HCT116 (cell line): ENCODE results near the gene CBFA2T3. TPM values are rescaled to one million over a fixed set of nuclear protein-coding genes. Genes with fewer than 3 reads are reported as not detected.

ENCODE experiments used
- ATAC-seq: fragments of 200-7000 bp; cut with Tn5 transposase; 2 replicates; pipeline ENCODE4 v1.9.1; 2020; ENCODE audit warnings: mild to moderate bottlenecking, moderate library complexity
- BruUV-seq: library from RNA; stranded (reverse); fragments of 400-500 nt; replicated peaks from 2 replicates; lab custom pipeline; 2021; lab: Mats Ljungman, UMichigan
- CTCF ChIA-PET: fragments of 300-600 bp; sonication (Branson Sonifier 250); formaldehyde crosslinking; loops from one replicate; lab custom pipeline; 2021; ENCODE audit warnings: antibody characterized with exemption; lab: Charles Lee
- POLR2A ChIA-PET: fragments of 300-600, 350-600 bp; sonication (Branson Sonifier 250); formaldehyde crosslinking; loops from one replicate; lab custom pipeline; 2021; ENCODE audit warnings: antibody characterized with exemption; lab: Charles Lee
- RAD21 ChIA-PET, 2 experiments: fragments of 300-600 bp; sonication (Branson Sonifier 250); formaldehyde crosslinking; loops; one replicate each; lab custom pipeline; 2023; ENCODE audit warnings: low total read pairs in 2 of 2; ENCODE audit not compliant: uncharacterized antibody in 2 of 2, unreplicated experiment in 2 of 2, low non-redundant PET in 1 of 2; lab: Charles Lee
- DNase-seq: peaks from one replicate; pipeline ENCODE4 v3.0.0-alpha.2; 2010; ENCODE audit warnings: low read depth, low spot score
- H2AFZ ChIP-seq: fragments of 200-600 bp; shearing (Covaris generic), sonication (generic); 2 replicates; pipeline ENCODE4 v1.6.1; 2017; ENCODE audit warnings: low read depth, mixed run types, mixed read lengths, antibody characterized with exemption, low read length; ENCODE audit not compliant: poor library complexity, severe bottlenecking
- H3K27ac ChIP-seq: 2 replicates; pipeline ENCODE4 v1.5.1; 2012; ENCODE audit warnings: low read depth, low read length
- H3K27me3 ChIP-seq: fragments of 200-600 bp; sonication (generic); 2 replicates; pipeline ENCODE4 v1.6.1; 2016; ENCODE audit warnings: mixed run types, low read length, mixed read lengths; ENCODE audit not compliant: insufficient read depth
- H3K36me3 ChIP-seq, 2 experiments: fragments of 200-500 bp in 1 of 2; fragments of 200-600 bp in 1 of 2; sonication (Bioruptor generic) in 1 of 2; sonication (generic) in 1 of 2; 2 replicates each; pipeline versions ENCODE4 v1.5.1 to v1.6.1; 2014 to 2016; ENCODE audit warnings: low read length in 2 of 2, inconsistent platforms in 1 of 2, mixed read lengths in 1 of 2, mixed run types in 1 of 2; ENCODE audit not compliant: insufficient read depth in 2 of 2, control insufficient read depth in 1 of 2
- H3K4me1 ChIP-seq, 2 experiments: fragments of 200-600 bp in 1 of 2; sonication (generic) in 1 of 2; 2 replicates each; pipeline versions ENCODE4 v1.5.1 to v1.6.1; 2012 to 2017; ENCODE audit warnings: low read length in 2 of 2, inconsistent platforms in 1 of 2, mild to moderate bottlenecking in 1 of 2, mixed read lengths in 1 of 2, mixed run types in 1 of 2, moderate library complexity in 1 of 2; ENCODE audit not compliant: insufficient read depth in 2 of 2, control insufficient read depth in 1 of 2
- H3K4me2 ChIP-seq: fragments of 200-600 bp; sonication (generic); 2 replicates; pipeline ENCODE4 v1.6.1; 2017; ENCODE audit warnings: mixed run types, low read length, mixed read lengths
- H3K4me3 ChIP-seq, 2 experiments: fragments of 200-600 bp in 1 of 2; sonication (generic) in 1 of 2; replicated peaks in 1 of 2; 2 replicates each; pipeline ENCODE4 v1.5.1; 2011 to 2016; ENCODE audit warnings: low read length in 2 of 2, control low read depth in 1 of 2, low read depth in 1 of 2, mild to moderate bottlenecking in 1 of 2, mixed read lengths in 1 of 2, mixed run types in 1 of 2
- H3K79me2 ChIP-seq: fragments of 200-600 bp; sonication (generic); 2 replicates; pipeline ENCODE4 v1.6.1; 2017; ENCODE audit warnings: mild to moderate bottlenecking, mixed run types, low read length, moderate library complexity, mixed read lengths; ENCODE audit not compliant: insufficient read depth
- H3K9ac ChIP-seq: fragments of 200-600 bp; sonication (generic); 2 replicates; pipeline ENCODE4 v1.6.1; 2016; ENCODE audit warnings: low read length, mixed read lengths
- H3K9me2 ChIP-seq: fragments of 200-600 bp; sonication (generic), shearing (Covaris generic); 2 replicates; pipeline ENCODE4 v1.6.1; 2017; ENCODE audit warnings: mixed run types, mild to moderate bottlenecking, moderate library complexity; ENCODE audit not compliant: insufficient read depth
- H3K9me3 ChIP-seq, 2 experiments: fragments of 200-500 bp in 1 of 2; fragments of 200-600 bp in 1 of 2; sonication (Bioruptor generic) in 1 of 2; sonication (generic) in 1 of 2; 2 replicates each; pipeline ENCODE4 v1.6.1; 2014 to 2017; ENCODE audit warnings: low read length in 2 of 2, mixed read lengths in 2 of 2, inconsistent platforms in 1 of 2, low read depth in 1 of 2, mild to moderate bottlenecking in 1 of 2, mixed run types in 1 of 2, moderate library complexity in 1 of 2; ENCODE audit not compliant: control insufficient read depth in 1 of 2, insufficient read depth in 1 of 2
- H4K20me1 ChIP-seq: fragments of 200-600 bp; sonication (generic), shearing (Covaris generic); 2 replicates; pipeline ENCODE4 v1.6.1; 2017; ENCODE audit warnings: mixed run types, mild to moderate bottlenecking, moderate library complexity; ENCODE audit not compliant: insufficient read depth
- CTCF ChIP-seq, 3 experiments: fragments of 200-600 bp in 1 of 3; sonication (generic) in 1 of 3; IDR thresholded peaks in 2 of 3; conservative IDR thresholded peaks in 1 of 3; 2 replicates each; pipeline ENCODE4 v1.5.1; 2012 to 2017; ENCODE audit warnings: low read depth in 2 of 3, low read length in 2 of 3, antibody characterized with exemption in 1 of 3, borderline replicate concordance in 1 of 3, control low read depth in 1 of 3, mild to moderate bottlenecking in 1 of 3, mixed read lengths in 1 of 3, mixed run types in 1 of 3, moderate library complexity in 1 of 3; ENCODE audit not compliant: insufficient read depth in 1 of 3
- EZH2phosphoT487 ChIP-seq: fragments of 200-600 bp; IDR thresholded peaks from 2 replicates; pipeline ENCODE4 v1.6.1; 2018; ENCODE audit warnings: antibody characterized with exemption, borderline replicate concordance
- intact Hi-C: fragments of 100-400 bp; cut with micrococcal nuclease; formaldehyde crosslinking; loops from 2 replicates; pipeline ENCODE4 v1.10.0; 2022
- total RNA-seq: library from RNA; stranded (reverse); gene quantifications from one replicate; pipeline ENCODE4 v1.2.1, GENCODE V29; 2021; ENCODE audit not compliant: unreplicated experiment

CBFA2T3 gene
- total RNA-seq, 1 experiment from 2014 or later: 19.1 TPM

DNA sequence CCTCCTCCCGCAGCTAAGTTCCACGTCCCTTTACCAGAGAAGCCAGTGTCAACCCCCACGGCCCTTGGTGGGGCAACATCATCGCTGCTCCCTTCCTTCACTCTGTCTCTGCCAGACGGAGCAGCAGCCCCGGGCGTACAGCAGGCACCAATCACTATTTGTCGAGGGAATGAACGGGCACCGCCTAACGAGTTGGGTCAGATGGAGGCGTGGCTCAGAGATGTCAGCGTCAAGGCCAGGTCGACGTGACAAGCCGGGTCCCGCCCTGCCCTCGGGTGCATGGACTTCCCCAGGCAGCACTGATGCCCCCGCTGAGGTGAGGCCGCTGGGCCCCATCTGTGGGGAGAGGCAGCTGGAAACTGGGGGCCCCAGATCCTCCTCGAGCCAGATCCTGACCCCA, 50.0 kb downstream of the CBFA2T3 start:
- H2AFZ ChIP-seq: peak overlapping the region; percentile 62
- intact Hi-C loops: no loop called here

More for the DNA sequence above, 50.0 kb downstream of the CBFA2T3 start:
- ChIA-PET CTCF (interaction anchor here (0.6 to 1.7 kb wide), 4 partner anchors 16 to 241 kb away, joined by 3 to 7 read pairs (median 4); no protein-coding TSS in a partner anchor), POLR2A (no interaction called here), RAD21 (no interaction called here)
- BruUV-seq: no TSS peak
- TF ChIP-seq EZH2phosphoT487 (no peak), CTCF (IDR thresholded peaks at IDR 0.05 in 2 of 3, conservative IDR thresholded peaks at IDR 0.05 in 1 of 3; ENCODE audit: borderline replicate concordance in 1 of 3, insufficient read depth in 1 of 3, low read depth in 2 of 3, low read length in 2 of 3) (peak in 1 of 3 experiments; percentile 17; a peak in 1 of 6 replicates)
- no peaks in the 10 kb centered on the region for H3K27me3 ChIP-seq
- peak; percentile 55 for DNase-seq
- peak overlapping the region; percentile 58 for H3K9ac ChIP-seq
- peak overlapping the region; percentile 33 to 52 for H3K4me3 ChIP-seq
- H3K36me3 ChIP-seq: no peaks in the 10 kb centered on the region
- peak; percentile 65 for ATAC-seq
- peak overlapping the region; percentile 71 for H3K27ac ChIP-seq
- peaks cover 45 to 58% of the 10 kb centered on the region in 2 experiments for H3K4me1 ChIP-seq
- H3K4me2 ChIP-seq: peak overlapping the region; percentile 83
- no peaks in the 10 kb centered on the region; a peak in 1 of 4 replicates for H3K9me3 ChIP-seq
- no peaks in the 10 kb centered on the region; the same call in 1 of the 2 replicates for H3K79me2 ChIP-seq
- H3K9me2 ChIP-seq: no peaks in the 10 kb centered on the region
- H4K20me1 ChIP-seq: no peaks in the 10 kb centered on the region
